Peyer's patch (tissue), 4 donors: ENCODE data around the gene PIAS3. TPM values are rescaled to one million over a fixed set of nuclear protein-coding genes. Genes with fewer than 3 reads are reported as not detected.

ENCODE experiments used
- DNase-seq, 3 donors: peaks; one replicate each; pipeline ENCODE4 v3.0.0-alpha.2; 2017 to 2019
- H3K27ac ChIP-seq, 4 donors: fragments of 200-600 bp; sonication (generic); one replicate each; pipeline ENCODE4 v1.5.1; 2016 to 2019
- H3K27me3 ChIP-seq, 2 donors: fragments of 200-600 bp; sonication (generic); one replicate each; pipeline ENCODE4 v1.5.1; 2019
- H3K36me3 ChIP-seq, 3 donors: fragments of 200-600 bp; sonication (generic); one replicate each; pipeline ENCODE4 v1.5.1; 2016 to 2019
- H3K4me1 ChIP-seq, 4 donors: fragments of 200-600 bp; sonication (generic); one replicate each; pipeline ENCODE4 v1.5.1; 2016 to 2019
- H3K4me3 ChIP-seq, 4 donors: fragments of 200-600 bp; sonication (generic); 1 replicate in 3 of 4; 2 replicates in 1 of 4; pipeline ENCODE4 v1.5.1; 2016 to 2019; ENCODE audit warnings: mild to moderate bottlenecking in 1 of 4
- H3K9me3 ChIP-seq, 4 donors: fragments of 200-600 bp; sonication (generic); one replicate each; pipeline ENCODE4 v1.5.1; 2016 to 2019; ENCODE audit warnings: mild to moderate bottlenecking in 1 of 4
- CTCF ChIP-seq, 6 experiments: fragments of 450-650 bp in 4 of 6; fragments of 200-600 bp in 2 of 6; sonication (generic) in 1 of 6; IDR thresholded peaks; one replicate each; pipeline ENCODE4 v1.5.1; 2017 to 2019; ENCODE audit warnings: antibody characterized with exemption in 6 of 6, mild to moderate bottlenecking in 3 of 6, moderate library complexity in 1 of 6
- POLR2A ChIP-seq, 2 donors: fragments of 450-650 bp; IDR thresholded peaks; one replicate each; pipeline ENCODE4 v1.5.1; 2017; ENCODE audit warnings: antibody characterized with exemption in 2 of 2, mild to moderate bottlenecking in 2 of 2, moderate library complexity in 2 of 2
- total RNA-seq, 4 donors: library from RNA; depleted of rRNA; stranded (reverse); fragments of >200 nt; gene quantifications; one replicate each; pipeline ENCODE4 v1.1.0, GENCODE V29; 2016

PIAS3 gene
- 10 to 100 TPM in 3 of 4 donors, 1 to 10 TPM in 1; 8.9 to 35.5 (median 17.2) TPM for total RNA-seq

- H3K27me3 ChIP-seq, result no peaks in the 10 kb centered on the region
- H3K36me3 ChIP-seq, result peaks cover 0 to 26% (median 0%) of the 10 kb centered on the region in 3 donors
- peaks cover 0 to 15% (median 3%) of the 10 kb centered on the region in 4 donors for H3K4me1 ChIP-seq
- peak; percentile 94 to 97 (median 96) for DNase-seq
- no peaks in the 10 kb centered on the region for H3K9me3 ChIP-seq
- H3K4me3 ChIP-seq, result peak within 1 kb of the TSS; percentile 81 to 91 (median 87)
- TF ChIP-seq POLR2A (IDR thresholded peaks at IDR 0.05) (peak; percentile 55 to 77), CTCF (IDR thresholded peaks at IDR 0.05) (no peak)
- peak within 1 kb of the TSS; percentile 86 to 95 (median 89) for H3K27ac ChIP-seq
Measured at GRCh38 chr1:145858901-145859490, at the start of gene PIAS3. Gene PIAS3, minus strand, starts transcription at chr1:145859081. Its CDS starts 91 bp downstream, at chr1:145858990.

- H3K36me3 ChIP-seq, result peaks cover 0 to 24% (median 0%) of the 10 kb centered on the region in 3 donors
- TF ChIP-seq POLR2A (IDR thresholded peaks at IDR 0.05), result no peak
- TF ChIP-seq CTCF (IDR thresholded peaks at IDR 0.05), result no peak
- no peak overlapping the region for H3K4me3 ChIP-seq
- no peaks in the 10 kb centered on the region for H3K27me3 ChIP-seq
- H3K27ac ChIP-seq, result no peak overlapping the region
- no peaks in the 10 kb centered on the region for H3K4me1 ChIP-seq
- no peak for DNase-seq
- no peaks in the 10 kb centered on the region for H3K9me3 ChIP-seq
Measured at GRCh38 chr1:145908653-145909052, 49.8 kb upstream of the PIAS3 start.

GRCh38 chr1:145906954-145907753 is 48.3 kb upstream of the PIAS3 start:
- DNase-seq, result no peak
- H3K4me3 ChIP-seq, result no peak overlapping the region
- no peaks in the 10 kb centered on the region for H3K4me1 ChIP-seq
- TF ChIP-seq CTCF (IDR thresholded peaks at IDR 0.05) (no peak), POLR2A (IDR thresholded peaks at IDR 0.05) (no peak)
- H3K27me3 ChIP-seq, result no peaks in the 10 kb centered on the region
- H3K36me3 ChIP-seq, result peaks cover 0 to 18% (median 0%) of the 10 kb centered on the region in 3 donors
- H3K27ac ChIP-seq, result no peak overlapping the region
- H3K9me3 ChIP-seq, result no peaks in the 10 kb centered on the region

- H3K4me3 ChIP-seq, result no peak overlapping the region
- no peaks in the 10 kb centered on the region for H3K4me1 ChIP-seq
- no peak for TF ChIP-seq CTCF (IDR thresholded peaks at IDR 0.05)
- TF ChIP-seq POLR2A (IDR thresholded peaks at IDR 0.05), result no peak
- no peak overlapping the region for H3K27ac ChIP-seq
- no peaks in the 10 kb centered on the region for H3K36me3 ChIP-seq
- no peaks in the 10 kb centered on the region for H3K9me3 ChIP-seq
- no peaks in the 10 kb centered on the region for H3K27me3 ChIP-seq
- DNase-seq, result no peak
Measured at GRCh38 chr1:145901312-145902021, 42.6 kb upstream of the PIAS3 start.

GRCh38 chr1:145898756-145899155 is 39.9 kb upstream of the PIAS3 start:
- Histone ChIP-seq H3K4me3 (no peak overlapping the region), H3K27me3 (no peaks in the 10 kb centered on the region), H3K27ac (no peak overlapping the region), H3K4me1 (no peaks in the 10 kb centered on the region), H3K9me3 (no peaks in the 10 kb centered on the region), H3K36me3 (no peaks in the 10 kb centered on the region)
- TF ChIP-seq CTCF (IDR thresholded peaks at IDR 0.05) (no peak), POLR2A (IDR thresholded peaks at IDR 0.05) (no peak)
- DNase-seq, result no peak
